A549 treated with AZD2906 at 1 μM for 4 hours (cell line): ENCODE results near the gene C15orf61. TPM values are rescaled to one million over a fixed set of nuclear protein-coding genes. Genes with fewer than 3 reads are reported as not detected.

Experiments
- total RNA-seq: library from RNA; stranded (reverse); fragments of 200-300 nt; extraction: Qiagen RNA extraction; gene quantifications from 5 replicates; pipeline ENCODE4 v1.2.3, GENCODE V29; 2022

C15orf61 gene
- total RNA-seq = 2.0 to 4.4 TPM (median 4.0 TPM) in 5 replicates

DNA sequence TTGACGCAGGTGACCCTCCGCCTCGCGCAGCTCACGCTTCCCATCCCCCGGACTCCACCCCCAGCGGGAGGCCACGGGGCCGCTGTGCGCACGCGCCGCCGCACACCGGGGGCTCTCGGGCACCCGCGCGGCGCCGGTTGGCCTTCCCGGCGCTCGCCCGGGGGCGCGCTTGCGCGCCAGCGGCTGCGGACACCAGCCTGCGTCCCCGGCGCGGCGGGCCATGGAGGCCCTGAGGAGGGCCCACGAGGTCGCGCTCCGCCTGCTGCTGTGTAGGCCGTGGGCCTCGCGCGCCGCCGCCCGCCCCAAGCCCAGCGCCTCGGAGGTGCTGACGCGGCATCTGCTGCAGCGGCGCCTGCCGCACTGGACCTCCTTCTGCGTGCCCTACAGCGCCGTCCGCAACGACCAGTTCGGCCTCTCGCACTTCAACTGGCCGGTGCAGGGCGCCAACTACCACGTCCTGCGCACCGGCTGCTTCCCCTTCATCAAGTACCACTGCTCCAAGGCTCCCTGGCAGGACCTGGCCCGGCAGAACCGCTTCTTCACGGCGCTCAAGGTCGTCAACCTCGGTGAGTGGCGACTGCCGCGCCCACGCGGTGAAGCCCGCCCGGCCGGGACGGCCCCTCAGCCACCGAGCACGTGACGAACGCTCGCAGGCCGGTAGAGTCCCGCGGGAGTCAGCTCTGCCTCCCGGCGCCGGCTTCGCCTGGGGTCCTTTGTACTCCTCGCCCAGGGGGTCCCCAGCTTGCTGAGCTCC, at the start of gene C15orf61:
C15orf61 (plus strand) TSS at position 103 of the 754 bp plus-strand sequence; CDS start at position 221, 118 bp downstream.

DNA sequence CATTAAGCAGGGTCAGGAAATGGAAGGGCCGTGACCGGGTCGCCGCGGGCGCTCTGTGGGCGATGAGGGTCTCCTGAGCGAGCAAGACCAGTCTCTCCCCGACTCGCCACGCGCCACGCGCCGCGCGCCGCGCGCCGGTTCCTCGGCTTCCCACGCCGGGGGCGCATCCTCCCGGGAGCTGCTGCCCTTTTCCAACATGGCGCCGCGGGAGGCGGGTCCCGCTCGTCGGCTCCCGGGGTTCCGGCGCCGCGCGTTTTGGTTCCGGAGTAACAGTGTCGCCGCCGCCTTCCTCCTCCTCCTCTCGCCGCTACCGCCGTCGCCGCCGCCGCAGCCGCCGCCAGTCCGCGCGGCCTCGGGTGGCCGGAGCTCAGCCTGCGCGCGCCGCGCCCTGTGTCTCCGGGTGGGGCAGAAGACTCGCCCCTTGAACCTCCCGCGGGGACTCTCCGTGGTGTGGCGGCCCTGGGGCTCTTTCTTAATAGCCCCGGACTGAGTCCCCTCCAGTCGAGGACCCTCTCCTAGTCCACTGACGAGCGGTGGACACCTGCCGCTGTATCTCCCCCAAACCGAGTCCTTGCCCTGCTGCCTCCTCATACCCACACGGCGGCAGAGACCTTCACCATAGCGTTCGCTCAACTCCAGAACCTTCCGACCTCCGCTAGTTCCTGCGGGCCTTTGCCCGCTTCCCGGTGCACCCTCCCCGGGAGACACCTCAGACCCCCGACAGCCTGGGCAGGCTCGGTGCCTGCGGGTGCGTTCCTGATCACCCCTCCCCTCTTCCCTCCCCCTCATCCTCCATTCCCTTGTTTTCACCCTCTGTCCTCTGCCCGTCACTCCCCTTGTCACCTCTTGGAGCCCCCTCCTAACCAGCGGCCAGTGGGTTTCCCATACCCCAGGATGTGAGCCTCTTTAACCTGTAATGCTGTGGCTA, 21.8 kb downstream of the C15orf61 start, which contains the start of gene MAP2K5:
MAP2K5 (plus strand) TSS at position 284 of the 928 bp plus-strand sequence; CDS start at position 917, 633 bp downstream.

Other genes starting within 250 kb of the C15orf61 start
- 10.6 to 11.7 TPM (median 11.4 TPM) in 5 replicates for gene MAP2K5, start 21.6 kb downstream of the C15orf61 start, total RNA-seq